Endometrium (tissue), 2 donors: ENCODE data around the gene MYO15B.
"Not testable (repeated sequence)": the region's sequence is repeated elsewhere in the genome, so short reads cannot be mapped to it uniquely, and the experiment has no call there.

Experiments
- FAIRE-seq: peaks from 2 replicates; lab custom pipeline; 2012; peaks lifted over from hg19 to GRCh38; lab: Jason Lieb, UNC
- donor health status: control.
- donor health status: control.

The MYO15B gene

DNA sequence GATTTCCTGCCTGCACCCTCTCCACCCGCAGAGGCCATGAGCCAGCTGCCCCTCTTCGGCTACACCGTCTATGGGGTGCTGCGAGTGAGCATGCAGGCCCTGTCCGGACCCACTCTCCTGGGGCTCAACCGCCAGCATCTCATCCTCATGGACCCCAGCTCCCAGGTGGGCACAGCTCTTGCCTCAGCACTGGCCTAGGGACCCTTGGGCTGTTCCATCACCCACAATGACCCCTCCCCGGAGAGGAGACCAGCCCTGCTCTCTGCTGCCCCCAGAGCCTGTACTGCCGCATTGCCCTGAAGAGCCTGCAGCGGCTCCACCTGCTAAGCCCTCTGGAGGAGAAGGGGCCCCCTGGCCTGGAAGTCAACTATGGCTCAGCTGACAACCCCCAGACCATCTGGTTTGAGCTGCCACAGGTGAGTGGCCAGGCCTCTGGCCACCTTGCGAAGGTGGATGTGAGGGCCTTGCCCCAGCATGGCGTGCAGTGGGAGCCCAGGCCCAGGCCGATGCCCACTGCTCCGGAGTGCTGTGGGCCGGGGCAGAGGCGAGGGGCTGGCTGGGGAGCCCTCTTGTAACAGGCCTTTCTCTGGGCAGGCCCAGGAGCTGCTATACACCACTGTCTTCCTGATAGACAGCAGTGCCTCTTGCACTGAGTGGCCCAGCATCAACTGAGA is 38.4 kb downstream of the MYO15B start:
- no peak for FAIRE-seq

- no peak for FAIRE-seq
Measured at GRCh38 chr17:75626496-75627038, 39.0 kb downstream of the MYO15B start.

DNA sequence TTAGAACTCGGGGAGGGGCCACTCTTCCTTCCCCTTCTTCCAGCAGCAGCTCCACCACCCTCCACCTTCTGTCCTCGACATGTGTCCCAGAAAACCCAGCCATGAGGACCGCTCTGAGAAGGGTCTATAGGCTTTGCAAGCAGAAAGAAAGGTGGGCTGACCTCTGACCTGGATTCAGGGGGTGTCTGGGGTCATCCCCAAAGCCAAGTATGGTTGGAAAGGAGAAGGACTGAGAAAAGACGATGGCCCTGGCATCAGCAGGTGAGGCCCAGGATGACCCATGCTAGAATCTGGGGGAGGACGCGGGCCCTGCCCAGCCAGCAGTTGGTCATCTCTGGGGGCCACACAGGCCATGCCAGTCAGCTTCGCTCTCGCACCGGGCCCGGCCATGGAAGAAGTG is 39.5 kb downstream of the MYO15B start:
- no peak for FAIRE-seq

DNA sequence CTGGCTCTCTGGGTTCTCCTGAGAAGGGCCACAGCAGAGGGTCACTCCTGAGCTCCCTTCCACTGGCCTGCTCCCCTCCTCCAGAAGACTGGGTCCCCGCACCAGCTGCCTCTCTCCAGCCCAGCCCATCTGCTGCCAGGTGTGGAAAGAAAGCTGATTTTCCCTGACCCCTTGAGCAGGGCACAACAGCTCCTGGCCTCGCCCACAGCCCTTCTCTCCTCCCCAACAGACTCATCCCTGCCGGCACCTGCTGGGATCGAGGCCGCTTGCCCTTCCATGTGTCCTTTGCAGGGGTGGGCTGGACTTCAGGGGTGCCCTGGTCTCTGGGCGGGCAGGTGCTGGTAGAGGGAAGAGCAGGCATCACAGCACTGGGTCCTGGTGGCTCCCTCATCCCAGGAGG is 40.8 kb downstream of the MYO15B start:
- no peak for FAIRE-seq

DNA sequence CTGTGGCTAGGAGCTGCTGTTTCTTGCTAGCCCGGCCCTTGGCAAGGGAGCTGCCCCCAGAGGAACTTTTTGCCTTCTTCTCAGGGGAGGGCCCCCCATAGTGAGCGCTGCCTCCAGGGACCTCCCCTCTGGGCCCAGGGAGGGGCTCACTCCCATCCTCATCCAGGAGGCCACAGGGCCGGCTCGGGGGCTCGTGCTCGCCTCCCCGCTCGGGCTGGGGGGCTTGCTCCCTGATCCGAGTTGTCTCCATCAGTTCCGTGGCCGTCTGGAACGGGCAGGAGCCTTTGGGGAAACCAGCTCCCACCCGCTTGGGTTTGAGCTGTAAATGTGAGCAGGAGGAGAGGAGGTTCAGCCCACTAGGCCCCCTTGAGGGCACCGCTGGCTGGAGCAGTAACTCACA is 41.6 kb downstream of the MYO15B start:
- no peak for FAIRE-seq

DNA sequence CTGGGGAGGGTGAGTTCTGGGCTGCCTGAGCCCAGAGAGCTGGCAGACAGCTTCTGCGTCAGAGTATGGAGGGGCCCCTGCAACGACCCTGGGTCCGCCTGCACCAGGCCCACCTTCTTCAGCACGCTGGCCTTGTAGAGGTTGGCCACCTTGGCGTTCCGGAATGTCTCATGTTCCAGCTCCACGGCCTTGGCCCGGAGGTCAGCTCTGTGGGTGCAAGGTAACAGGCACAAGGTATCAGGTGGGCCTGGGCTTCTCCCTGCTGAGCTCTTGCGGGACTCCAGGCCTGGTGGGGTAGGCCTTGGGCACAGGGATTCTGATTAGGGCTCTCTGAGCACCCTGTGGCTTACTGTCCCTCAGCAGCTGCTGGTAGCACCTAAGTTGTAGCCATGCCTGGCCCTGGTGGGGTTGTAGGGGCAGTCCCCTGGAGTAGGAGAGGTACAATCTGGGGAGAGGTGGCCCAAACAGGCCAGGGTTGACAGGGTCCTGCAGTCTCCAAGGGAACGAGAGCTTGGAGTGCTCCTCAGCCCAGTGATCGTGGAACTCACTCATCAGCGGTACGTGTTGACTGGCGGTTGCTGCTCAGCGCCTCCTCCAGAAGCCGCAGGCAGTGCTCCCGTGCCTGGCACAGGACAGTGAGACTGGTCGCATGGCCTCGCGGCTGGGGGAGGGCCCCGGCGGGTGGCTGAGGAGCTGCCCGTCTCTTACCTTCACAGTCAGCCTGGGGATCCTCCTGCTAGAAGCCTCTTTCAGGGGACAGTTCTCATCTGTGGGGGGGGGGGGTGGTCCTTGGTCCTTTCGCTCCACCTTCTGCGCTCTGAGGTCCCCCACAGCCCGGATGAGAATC is 42.7 kb downstream of the MYO15B start:
- no peak for FAIRE-seq

DNA sequence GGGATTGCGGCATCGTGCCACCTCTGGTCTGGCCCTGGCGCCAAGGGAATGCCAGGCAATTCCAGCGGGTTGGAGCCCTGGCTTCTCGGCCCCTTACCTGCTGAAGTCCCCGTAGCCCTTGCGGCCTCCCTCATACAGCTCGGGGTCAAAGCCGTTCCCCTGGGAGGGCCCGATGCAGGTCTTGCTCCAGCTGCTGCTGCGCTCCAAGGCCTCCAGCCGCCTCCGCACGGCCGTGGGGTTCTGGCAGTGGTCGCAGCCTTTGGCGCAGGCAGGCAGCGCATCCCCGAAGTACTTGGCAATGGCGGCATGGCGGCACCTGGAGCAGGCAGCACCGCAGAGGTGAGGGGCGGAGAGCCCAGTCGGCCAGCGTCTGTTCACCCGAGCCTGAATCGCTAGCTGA is 43.8 kb downstream of the MYO15B start:
- FAIRE-seq: no peak

GRCh38 chr17:75632428-75632827 is 44.8 kb downstream of the MYO15B start:
- FAIRE-seq: no peak

DNA sequence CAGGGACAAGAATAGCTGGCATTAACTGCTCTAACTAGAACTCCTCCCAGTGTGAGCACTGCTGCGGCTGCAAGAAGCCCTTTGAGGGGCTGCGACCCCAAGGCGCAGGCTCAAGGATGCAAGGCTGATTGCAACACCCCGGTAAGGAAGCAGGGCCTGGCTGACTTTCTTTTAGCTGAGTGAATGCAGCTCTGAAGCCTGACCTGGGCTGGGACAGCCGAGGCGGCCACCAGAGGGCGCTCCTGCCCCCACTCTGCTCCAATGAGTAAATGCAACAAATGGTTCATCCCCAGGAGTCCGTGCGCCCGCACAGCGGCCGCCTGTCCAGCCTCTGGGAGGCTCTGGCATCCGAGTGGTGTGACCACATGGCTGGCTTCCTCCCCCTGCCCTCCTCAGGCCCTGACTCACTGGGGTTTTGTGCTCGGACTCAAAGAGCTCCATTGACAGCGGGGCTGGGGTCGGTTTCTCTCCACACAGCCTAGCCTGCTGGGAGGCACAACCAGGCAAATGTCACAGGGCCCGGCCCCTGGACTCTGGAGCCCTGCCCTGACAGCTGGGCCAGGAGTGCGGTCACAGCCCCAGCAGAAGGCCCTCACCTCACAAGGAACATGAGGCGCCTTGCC is 45.4 kb downstream of the MYO15B start, which contains the start of gene SMIM5:
Gene SMIM5, plus strand, starts transcription at position 572 of the 623 bp plus-strand sequence. CDS start 6,768 bp downstream, outside the sequence.
- FAIRE-seq: no peak

DNA sequence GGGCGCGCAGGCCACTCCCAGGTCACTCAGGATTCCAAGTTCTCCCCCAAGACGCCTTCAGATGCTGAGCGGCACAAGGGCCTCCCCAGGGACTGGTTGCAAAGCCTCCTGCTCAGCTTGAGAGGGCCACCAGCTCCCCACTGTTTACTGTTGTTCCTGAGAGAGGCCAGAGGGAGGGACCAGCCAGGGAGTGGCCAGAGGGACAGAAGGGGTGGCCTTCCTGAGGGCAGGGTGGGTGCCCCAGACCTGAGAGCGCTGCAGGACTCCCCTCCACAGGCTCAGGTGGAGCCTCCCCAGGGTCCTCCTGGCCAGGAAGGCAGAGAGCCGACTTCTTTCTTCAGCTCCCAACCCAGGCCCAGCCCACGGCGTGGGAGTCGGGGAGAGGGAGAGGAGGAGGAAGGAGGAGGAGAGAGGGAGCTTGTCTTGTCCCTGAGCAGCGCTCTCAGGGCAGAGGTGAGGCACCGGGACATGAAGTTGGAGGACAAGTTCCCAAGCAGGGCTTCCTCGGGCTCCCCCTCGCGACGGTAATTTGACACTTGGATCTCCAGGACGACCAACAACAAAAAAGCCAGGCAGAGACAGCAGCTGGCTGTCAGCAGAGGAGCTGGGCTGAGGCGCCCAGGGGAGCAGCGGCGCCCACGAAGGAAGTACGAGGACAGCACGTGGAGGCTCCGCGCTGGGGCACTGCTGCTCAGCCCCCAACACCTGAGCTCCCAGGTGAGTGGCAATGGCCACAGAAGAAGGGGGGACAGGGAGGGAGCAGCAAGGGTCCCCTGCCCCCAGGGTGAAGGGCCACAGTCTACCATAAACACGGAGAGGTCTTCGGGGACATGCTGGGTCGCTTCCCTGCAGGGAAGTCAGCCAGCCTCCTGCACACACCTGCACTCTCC is 46.1 kb downstream of the MYO15B start:
- FAIRE-seq: peak; percentile 72

GRCh38 chr17:75634376-75634740 is 46.8 kb downstream of the MYO15B start:
- no peak for FAIRE-seq

GRCh38 chr17:75634754-75635609 is 47.4 kb downstream of the MYO15B start:
- no peak for FAIRE-seq

- no peak for FAIRE-seq
Measured at GRCh38 chr17:75635610-75636202, 48.1 kb downstream of the MYO15B start.

- no peak for FAIRE-seq
Measured at GRCh38 chr17:75636381-75637142, 49.0 kb downstream of the MYO15B start.

GRCh38 chr17:75637143-75637538 is 49.5 kb downstream of the MYO15B start:
- FAIRE-seq: no peak

DNA sequence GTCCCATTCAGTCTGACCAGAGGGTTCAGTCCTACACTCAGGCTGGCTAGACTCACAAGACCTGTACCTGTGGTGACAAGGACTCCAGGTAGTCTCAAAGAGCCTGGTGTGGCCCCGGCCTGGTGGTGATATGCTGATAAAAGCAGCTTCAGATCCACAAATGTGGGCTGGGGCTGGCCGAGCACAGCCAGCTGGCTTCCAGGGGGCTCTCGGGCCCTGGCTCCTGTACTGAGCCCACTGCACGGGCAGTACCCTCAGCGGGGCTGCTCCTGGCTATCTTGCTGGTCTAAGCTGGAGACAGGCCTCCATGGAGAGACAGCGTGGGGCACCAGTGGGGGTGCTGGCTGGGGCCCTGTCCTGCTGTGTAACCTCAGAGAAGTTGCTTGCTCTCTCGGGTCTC is 50.0 kb downstream of the MYO15B start:
- FAIRE-seq: no peak

DNA sequence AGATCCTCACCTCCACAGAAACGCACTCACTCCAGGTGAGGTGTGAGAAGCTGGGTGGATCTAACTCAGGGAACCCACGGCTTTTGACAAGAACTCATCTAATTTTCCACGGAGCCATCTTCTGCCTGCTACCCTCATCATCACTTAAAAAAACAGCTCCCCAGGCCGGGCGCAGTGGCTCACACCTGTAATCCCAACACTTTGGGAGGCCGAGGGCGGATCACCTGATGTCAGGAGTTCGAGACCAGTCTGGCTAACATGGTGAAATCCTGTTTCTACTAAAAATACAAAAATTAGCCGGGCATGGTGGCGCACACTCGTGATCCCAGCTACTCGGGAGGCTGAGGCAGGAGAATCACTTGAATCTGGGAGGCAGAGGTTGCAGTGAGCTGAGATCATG is 50.4 kb downstream of the MYO15B start:
- FAIRE-seq: not testable (repeated sequence)

- no peak for FAIRE-seq
Measured at GRCh38 chr17:75638893-75639292, 51.3 kb downstream of the MYO15B start.

- no peak for FAIRE-seq
Measured at GRCh38 chr17:75639327-75639726, 51.7 kb downstream of the MYO15B start.
